Vagina (tissue), 2 donors: ENCODE results near the gene TLE7. TPM values are rescaled to one million over a fixed set of nuclear protein-coding genes. Genes with fewer than 3 reads are reported as not detected.

Experiments
- DNase-seq, 2 donors: peaks; one replicate each; pipeline ENCODE4 v3.0.0-alpha.2; 2017; ENCODE audit errors: extremely low spot score in 2 of 2
- H3K27ac ChIP-seq: fragments of 200-600 bp; sonication (generic); one replicate; pipeline ENCODE4 v1.5.1; 2019
- H3K27me3 ChIP-seq: fragments of 200-600 bp; sonication (generic); one replicate; pipeline ENCODE4 v1.5.1; 2019
- H3K36me3 ChIP-seq, 2 donors: fragments of 200-600 bp; sonication (generic); one replicate each; pipeline ENCODE4 v1.5.1; 2017 to 2019
- H3K4me1 ChIP-seq: fragments of 200-600 bp; sonication (generic); one replicate; pipeline ENCODE4 v1.5.1; 2019
- H3K4me3 ChIP-seq, 2 donors: fragments of 200-600 bp; sonication (generic); 1 replicate in 1 of 2; 2 replicates in 1 of 2; pipeline ENCODE4 v1.5.1; 2016 to 2019
- H3K9me3 ChIP-seq: fragments of 200-600 bp; sonication (generic); one replicate; pipeline ENCODE4 v1.5.1; 2019
- CTCF ChIP-seq, 3 experiments: fragments of 450-650 bp in 2 of 3; fragments of 200-600 bp in 1 of 3; sonication (generic) in 1 of 3; IDR thresholded peaks; one replicate each; pipeline ENCODE4 v1.5.1; 2017 to 2019; ENCODE audit warnings: antibody characterized with exemption in 3 of 3, mild to moderate bottlenecking in 2 of 3, moderate library complexity in 2 of 3
- POLR2A ChIP-seq, 2 donors: fragments of 450-650 bp; IDR thresholded peaks; one replicate each; pipeline ENCODE4 v1.6.1; 2017; ENCODE audit warnings: antibody characterized with exemption in 2 of 2, mild to moderate bottlenecking in 2 of 2, moderate library complexity in 2 of 2
- POLR2AphosphoS5 ChIP-seq, 2 donors: sonication (generic); formaldehyde crosslinking; IDR thresholded peaks; one replicate each; pipeline ENCODE4 v1.9.0; 2017; ENCODE audit warnings: antibody characterized with exemption in 2 of 2, mild to moderate bottlenecking in 2 of 2, low read depth in 1 of 2; ENCODE audit not compliant: insufficient read depth in 1 of 2
- intact Hi-C: fragments of 100-400 bp; cut with DNase I; formaldehyde crosslinking; loops from one replicate; pipeline ENCODE4 v1.15.1; 2023
- total RNA-seq: library from RNA; depleted of rRNA; stranded (reverse); fragments of >200 nt; gene quantifications from one replicate; pipeline ENCODE4 v1.2.3, GENCODE V29; 2016

The TLE7 gene
- total RNA-seq, 1 donor from 2014 or later = not detected

DNA sequence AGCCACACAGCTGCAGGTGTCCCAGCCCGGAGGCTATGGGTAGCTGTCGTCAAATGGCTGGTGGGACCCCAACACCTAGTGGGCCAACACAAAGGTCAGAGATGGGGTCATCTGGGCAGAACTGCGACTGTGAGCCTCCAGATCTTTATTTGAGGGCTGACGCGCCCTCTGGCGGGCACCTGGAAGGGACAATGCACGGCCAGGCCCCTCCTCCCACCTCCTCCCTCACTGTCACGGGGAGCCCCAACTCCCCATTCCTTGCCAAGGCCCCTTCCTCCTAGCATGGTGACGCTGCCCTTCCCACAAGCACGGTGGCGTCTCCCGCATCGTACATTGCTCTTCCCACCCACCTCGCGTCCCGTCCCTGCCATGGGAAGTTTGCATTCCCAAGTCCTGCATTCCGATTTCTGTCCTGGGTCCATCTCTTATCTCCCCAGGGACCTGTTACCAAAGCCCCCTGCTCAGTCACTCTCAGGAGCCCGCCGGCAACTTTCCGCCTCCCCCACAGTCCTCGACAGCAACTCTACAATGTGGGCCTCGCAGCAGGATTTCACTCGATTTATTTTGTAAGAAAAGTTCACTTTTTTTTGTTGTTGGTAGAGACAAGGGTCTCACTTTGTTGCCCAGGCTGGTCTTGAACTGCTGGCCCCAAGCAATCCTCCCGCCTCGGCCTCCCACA, 1.0 kb downstream of the TLE7 start:
- intact Hi-C loops = no loop called here
- H3K9me3 ChIP-seq = peaks cover 14% of the 10 kb centered on the region
- TF ChIP-seq POLR2AphosphoS5 (IDR thresholded peaks at IDR 0.05; ENCODE audit: insufficient read depth in 1 of 2, low read depth in 1 of 2) (no peak), POLR2A (IDR thresholded peaks at IDR 0.05) (no peak), CTCF (IDR thresholded peaks at IDR 0.05) (no peak)

GRCh38 chr16:71439523-71439922, 2.3 kb downstream of the TLE7 start:
- H3K4me3 ChIP-seq = no peak overlapping the region
- no peak for TF ChIP-seq POLR2A (IDR thresholded peaks at IDR 0.05)
- no peak for TF ChIP-seq POLR2AphosphoS5 (IDR thresholded peaks at IDR 0.05; ENCODE audit: insufficient read depth in 1 of 2, low read depth in 1 of 2)
- TF ChIP-seq CTCF (IDR thresholded peaks at IDR 0.05) = no peak
- no peaks in the 10 kb centered on the region for H3K36me3 ChIP-seq
- no peak for DNase-seq
- H3K27me3 ChIP-seq = no peaks in the 10 kb centered on the region
- intact Hi-C loops = loop anchor here (1.0 kb wide), 1 partner anchor 44 kb away; no protein-coding TSS in a partner anchor
- H3K27ac ChIP-seq = no peak overlapping the region
- H3K4me1 ChIP-seq = no peaks in the 10 kb centered on the region
- peaks cover 5% of the 10 kb centered on the region for H3K9me3 ChIP-seq

More for the DNA sequence above, 1.0 kb downstream of the TLE7 start:
- DNase-seq = no peak
- no peak overlapping the region for H3K27ac ChIP-seq
- H3K27me3 ChIP-seq = no peaks in the 10 kb centered on the region
- H3K4me1 ChIP-seq = no peaks in the 10 kb centered on the region
- no peak overlapping the region for H3K4me3 ChIP-seq
- no peaks in the 10 kb centered on the region for H3K36me3 ChIP-seq

DNA sequence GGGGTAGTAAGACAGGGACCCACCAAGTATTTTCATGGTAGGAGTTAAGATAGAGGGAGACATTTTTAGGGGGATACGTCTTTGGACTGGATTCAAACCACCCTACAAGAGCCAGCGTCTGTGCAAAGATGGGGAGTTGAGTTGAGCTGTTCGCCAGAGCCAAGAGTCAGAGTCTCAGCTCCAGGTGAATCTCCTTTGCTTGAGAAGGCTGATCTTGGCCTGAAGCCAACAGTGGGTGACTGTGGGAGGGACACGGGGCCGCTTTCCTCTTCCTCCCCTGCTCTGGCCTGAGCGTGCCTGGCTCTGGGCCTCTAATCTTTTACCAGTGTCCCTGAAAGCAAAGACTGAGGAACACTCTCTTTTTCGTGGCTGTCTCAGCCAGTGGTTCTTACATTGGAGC, 5.4 kb downstream of the TLE7 start:
- Histone ChIP-seq H3K4me3 (no peak overlapping the region), H3K27ac (no peak overlapping the region), H3K9me3 (no peaks in the 10 kb centered on the region), H3K36me3 (no peaks in the 10 kb centered on the region), H3K27me3 (no peaks in the 10 kb centered on the region), H3K4me1 (no peaks in the 10 kb centered on the region)
- TF ChIP-seq POLR2AphosphoS5 (IDR thresholded peaks at IDR 0.05; ENCODE audit: insufficient read depth in 1 of 2, low read depth in 1 of 2) (no peak), POLR2A (IDR thresholded peaks at IDR 0.05) (no peak), CTCF (IDR thresholded peaks at IDR 0.05) (no peak)
- no peak for DNase-seq
- intact Hi-C loops = no loop called here

- no peaks in the 10 kb centered on the region for H3K36me3 ChIP-seq
- TF ChIP-seq CTCF (IDR thresholded peaks at IDR 0.05) = no peak
- TF ChIP-seq POLR2A (IDR thresholded peaks at IDR 0.05) = no peak
- TF ChIP-seq POLR2AphosphoS5 (IDR thresholded peaks at IDR 0.05; ENCODE audit: insufficient read depth in 1 of 2, low read depth in 1 of 2) = no peak
- no peak for DNase-seq
- H3K4me1 ChIP-seq = no peaks in the 10 kb centered on the region
- no peaks in the 10 kb centered on the region for H3K27me3 ChIP-seq
- intact Hi-C loops = no loop called here
- no peaks in the 10 kb centered on the region for H3K9me3 ChIP-seq
- no peak overlapping the region for H3K4me3 ChIP-seq
- H3K27ac ChIP-seq = no peak overlapping the region
These were observed 8.9 kb downstream of the TLE7 start for GRCh38 chr16:71432906-71433305.

- Histone ChIP-seq H3K36me3 (no peaks in the 10 kb centered on the region), H3K27me3 (no peaks in the 10 kb centered on the region), H3K9me3 (no peaks in the 10 kb centered on the region), H3K4me3 (no peak overlapping the region), H3K4me1 (no peaks in the 10 kb centered on the region), H3K27ac (no peak overlapping the region)
- no peak for TF ChIP-seq CTCF (IDR thresholded peaks at IDR 0.05)
- no peak for TF ChIP-seq POLR2A (IDR thresholded peaks at IDR 0.05)
- no peak for TF ChIP-seq POLR2AphosphoS5 (IDR thresholded peaks at IDR 0.05; ENCODE audit: insufficient read depth in 1 of 2, low read depth in 1 of 2)
- DNase-seq = no peak
- intact Hi-C loops = no loop called here
These were observed 9.9 kb downstream of the TLE7 start for GRCh38 chr16:71431991-71432390.
